HG02623 (cell line): ENCODE results near the gene HES2.
"Not testable (repeated sequence)": the region's sequence is repeated elsewhere in the genome, so short reads cannot be mapped to it uniquely, and the experiment has no call there.

ENCODE experiments used
- ATAC-seq: cut with Tn5 transposase; IDR thresholded peaks from one replicate; pipeline ENCODE4 v1.9.1; 2021; ENCODE audit warnings: moderate library complexity; ENCODE audit not compliant: unreplicated experiment

Gene HES2

GRCh38 chr1:6419804-6420453 is at the start of gene HES2:
TSS of gene HES2 (minus strand) at chr1:6419919. CDS start at chr1:6419820, 99 bp downstream.
- ATAC-seq = no peak

- ATAC-seq = no peak
Observed at GRCh38 chr1:6468729-6469461, 49.2 kb upstream of the HES2 start.

GRCh38 chr1:6467744-6468688 is 48.3 kb upstream of the HES2 start:
- no peak for ATAC-seq

- ATAC-seq = no peak
Observed at GRCh38 chr1:6467224-6467623, 47.5 kb upstream of the HES2 start.

DNA sequence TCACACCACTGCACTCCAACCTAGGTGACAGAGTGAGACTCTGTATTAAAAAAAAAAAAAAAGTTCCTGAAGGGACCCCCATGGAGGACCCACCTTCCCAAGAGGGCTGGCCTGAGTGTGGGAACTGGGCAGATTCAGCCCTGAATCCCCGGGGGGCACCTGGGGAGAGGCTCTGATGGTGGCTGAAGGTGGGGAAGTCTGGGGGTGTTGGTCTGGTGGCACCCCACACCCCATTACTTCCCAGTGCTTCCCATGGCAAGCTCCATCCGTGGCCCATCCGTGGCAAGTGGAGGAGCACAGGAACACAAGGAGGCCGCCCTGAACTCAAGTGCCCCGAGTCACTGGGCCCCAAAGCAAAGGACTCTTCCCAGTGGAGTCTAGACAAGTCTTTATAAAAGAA is 47.0 kb upstream of the HES2 start:
- ATAC-seq = no peak

DNA sequence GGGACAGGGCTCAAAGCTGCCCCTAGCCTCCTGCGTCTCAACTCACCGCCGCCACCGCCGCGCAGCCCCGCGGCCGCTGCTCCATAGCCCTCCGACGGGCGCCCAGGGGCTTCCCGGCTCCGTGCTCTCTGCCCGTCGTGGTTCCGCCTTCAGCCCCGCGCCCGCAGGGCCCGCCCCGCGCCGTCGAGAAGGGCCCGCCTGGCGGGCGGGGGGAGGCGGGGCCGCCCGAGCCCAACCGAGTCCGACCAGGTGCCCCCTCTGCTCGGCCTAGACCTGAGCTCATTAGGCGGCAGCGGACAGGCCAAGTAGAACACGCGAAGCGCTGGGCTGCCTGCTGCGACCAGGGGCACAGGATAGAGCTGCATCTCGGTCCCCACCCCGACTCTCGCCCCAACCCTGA is 46.3 kb upstream of the HES2 start, which contains the start of gene TNFRSF25:
TNFRSF25 (minus strand) TSS at position 151 of the 400 bp plus-strand sequence; CDS start at position 85, 66 bp downstream.
- no peak for ATAC-seq

DNA sequence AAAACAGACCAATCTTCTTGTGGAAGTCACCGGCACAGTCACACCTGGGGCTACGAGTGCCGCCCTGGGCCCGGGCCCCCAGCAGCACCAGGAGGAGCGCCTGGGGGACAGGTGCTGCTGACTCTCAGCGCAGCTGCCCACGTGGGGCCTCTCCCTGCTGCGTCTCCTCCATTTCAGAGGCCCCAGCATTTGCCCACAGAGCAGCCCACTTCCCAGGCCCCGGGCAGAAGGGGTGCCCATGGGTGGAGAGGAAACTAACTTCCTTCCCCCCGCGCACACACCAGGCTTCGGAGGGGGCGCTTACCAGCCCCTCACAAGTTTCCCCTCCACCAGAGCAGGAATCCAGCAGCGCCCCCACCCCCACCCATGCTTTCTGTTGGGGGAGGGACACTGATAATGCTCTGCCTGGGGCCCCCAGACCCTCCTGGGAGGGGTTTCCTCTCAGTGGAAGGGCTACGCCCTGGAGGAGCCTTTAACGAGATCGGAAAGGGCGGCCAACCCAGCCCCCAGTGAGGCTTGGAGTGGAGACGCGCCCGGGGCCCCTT is 45.8 kb upstream of the HES2 start:
- ATAC-seq = no peak

DNA sequence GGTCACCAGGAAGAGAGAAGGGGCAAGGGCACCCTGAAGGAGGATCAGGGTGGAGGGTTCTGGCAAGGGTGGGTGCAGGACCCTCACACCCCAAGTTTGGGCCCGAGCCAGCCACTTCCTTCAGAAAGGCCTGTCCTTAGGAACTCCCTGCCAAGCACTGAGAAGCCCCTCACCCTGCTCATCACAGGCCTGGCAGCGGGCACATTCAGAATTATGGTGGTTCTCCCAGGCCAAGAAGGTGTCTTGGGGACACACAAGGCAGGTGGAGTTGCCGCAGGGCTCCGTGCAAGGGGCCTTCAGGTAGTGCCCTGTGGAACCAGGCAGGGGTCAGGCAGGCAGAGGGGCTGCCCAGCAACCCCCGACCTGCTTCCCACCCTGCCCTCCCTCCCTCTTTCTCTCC is 45.2 kb upstream of the HES2 start:
- no peak for ATAC-seq

GRCh38 chr1:6464514-6464836 is 44.8 kb upstream of the HES2 start:
- no peak for ATAC-seq

- ATAC-seq = no peak
Observed at GRCh38 chr1:6463120-6463412, 43.3 kb upstream of the HES2 start.

- no peak for ATAC-seq
Observed at GRCh38 chr1:6462412-6463119, 42.8 kb upstream of the HES2 start.

DNA sequence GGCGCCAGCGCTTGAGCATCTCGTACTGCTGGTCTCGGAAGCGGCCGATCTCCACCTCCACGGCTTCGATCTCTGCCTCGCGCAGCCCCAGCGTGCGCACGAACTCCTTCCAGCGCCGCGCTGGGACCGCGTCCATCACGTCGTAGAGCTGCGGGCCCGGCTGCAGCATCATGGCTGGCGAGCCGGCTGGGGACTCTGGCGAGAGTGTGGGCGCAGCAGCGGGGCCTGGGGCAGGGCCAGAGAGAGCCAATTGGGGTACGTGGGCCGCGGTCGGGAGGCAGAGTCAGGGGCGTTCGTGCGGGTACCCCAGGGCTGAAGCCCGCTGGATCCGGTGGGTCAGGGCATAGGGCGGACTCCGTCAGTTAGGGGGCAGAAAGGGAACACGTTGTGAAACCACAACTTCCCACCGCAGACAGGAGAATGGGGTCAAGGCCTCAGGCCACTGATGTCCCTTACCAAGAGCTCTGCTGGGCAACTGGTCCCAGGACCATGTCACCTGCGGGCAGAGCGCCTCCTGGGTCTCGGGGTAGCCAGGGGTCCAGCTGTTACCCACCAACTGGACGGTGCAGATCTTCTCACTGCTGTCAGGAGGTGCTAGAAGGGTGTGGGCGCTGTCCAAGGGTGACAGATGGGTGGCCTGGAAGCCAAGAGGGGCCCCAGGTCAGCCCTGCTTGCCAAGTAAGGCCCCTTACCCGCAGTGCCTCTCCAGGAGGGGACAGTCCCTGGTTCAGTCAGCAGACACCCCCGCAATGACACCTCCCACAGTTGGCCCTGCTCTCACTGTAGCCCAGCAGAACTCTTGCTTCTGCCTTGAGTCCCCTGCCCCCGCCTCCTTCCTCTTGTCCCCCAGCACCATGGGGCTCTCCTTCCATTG is 42.1 kb upstream of the HES2 start:
- no peak for ATAC-seq

- ATAC-seq = no peak
Observed at GRCh38 chr1:6461051-6461530, 41.4 kb upstream of the HES2 start.

DNA sequence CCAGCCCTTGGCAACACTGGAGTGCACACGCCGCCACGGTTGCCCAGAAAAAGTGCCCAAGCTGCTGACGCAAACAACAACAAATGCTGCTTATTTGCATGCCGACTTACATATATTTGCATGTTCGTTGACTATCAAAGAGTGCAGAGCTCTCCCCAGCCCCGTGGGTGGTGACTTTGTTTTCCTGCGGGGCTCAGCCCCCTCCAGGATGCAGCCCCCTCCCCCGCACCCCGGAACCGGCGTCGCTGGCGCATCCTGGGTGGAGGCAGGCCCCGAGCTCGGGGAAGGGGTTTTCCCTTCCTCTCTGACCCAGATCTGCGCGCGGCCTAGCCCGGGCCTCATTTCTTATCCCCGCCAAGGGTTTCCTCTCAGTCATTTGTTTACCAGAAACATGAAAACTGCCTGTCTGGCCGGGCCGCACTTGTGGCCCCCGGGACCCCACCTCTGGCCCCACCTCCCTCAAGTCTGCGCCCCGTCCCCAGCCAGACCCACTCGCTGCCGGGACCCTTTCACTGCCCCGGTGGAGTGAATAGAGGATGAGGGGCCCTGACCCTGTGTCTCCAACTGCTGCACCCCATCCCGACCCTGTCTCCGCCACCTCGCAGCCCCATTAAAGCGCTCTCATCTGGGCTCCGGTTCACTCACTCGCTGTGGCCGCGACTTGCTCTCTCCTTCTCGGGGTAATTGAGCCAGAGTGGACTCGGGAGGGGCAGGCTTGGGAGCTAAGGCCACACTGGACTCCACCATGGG is 40.8 kb upstream of the HES2 start:
- no peak for ATAC-seq

DNA sequence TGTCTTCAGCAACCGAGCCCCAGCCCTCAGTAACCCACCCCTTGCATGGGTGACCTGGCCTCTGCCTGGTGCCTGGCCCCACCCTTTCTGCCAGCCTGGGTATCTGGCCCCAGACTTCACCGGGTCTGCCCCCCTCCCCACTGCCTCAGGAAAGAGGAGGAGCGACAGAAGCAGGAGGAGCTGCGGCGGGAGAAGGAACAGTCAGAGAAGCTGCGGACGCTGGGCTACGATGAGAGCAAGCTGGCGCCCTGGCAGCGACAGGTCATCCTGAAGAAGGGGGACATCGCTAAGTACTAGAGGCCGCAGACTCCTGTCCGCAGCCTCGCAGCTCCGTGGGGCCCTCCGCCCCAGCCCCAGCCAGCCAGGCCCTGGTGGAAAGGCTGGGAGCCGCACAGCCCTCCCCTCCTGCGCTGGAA is 40.1 kb upstream of the HES2 start:
- no peak for ATAC-seq

GRCh38 chr1:6456800-6457466 is 37.2 kb upstream of the HES2 start:
- no peak for ATAC-seq

DNA sequence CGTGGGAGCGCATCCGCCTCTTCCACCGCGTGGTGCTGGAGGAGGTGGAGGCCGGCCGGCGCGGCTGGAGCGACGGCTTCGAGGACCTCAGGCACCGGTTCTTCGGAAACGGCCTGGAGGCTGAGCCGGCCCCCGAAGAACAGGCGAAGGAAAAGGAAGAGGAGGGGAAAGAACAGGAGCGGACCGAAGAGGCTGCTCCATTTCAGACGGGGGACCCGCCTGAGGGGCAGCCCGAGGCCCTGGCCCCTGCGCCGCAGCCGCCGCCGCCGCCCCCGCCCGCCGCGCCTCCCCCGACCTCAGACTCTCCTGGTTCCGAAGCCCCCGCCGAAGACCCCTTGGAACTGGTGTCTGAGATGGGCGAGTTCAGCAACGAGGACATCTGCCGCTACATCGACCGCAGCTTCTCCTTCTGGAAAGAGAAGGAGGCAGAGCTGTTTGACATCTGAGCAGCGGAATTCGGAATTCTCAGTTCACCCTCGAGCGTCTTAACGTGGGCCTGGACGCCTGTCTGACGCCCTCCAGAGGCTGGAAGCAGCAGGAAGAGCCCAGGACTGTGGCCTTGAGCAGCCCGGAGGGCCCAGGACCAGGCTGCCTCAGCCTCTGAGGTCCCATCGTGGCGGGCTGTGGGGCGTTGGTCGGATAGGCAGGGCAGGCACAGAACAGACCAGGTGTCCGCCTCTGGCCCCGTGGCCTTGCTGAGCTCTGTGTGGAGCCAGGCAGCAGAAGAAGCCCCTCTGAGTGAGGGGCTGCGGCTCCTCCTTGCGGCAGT is 36.2 kb upstream of the HES2 start:
- not testable (repeated sequence) for ATAC-seq
